ENCODE measurements around the gene TMEM200C. TPM values are rescaled to one million over a fixed set of nuclear protein-coding genes. Genes with fewer than 3 reads are reported as not detected.

Gene TMEM200C
- total and polyA plus RNA-seq, 2 donors (not counting 1 experiment from before 2014, with no cell fraction given) = 0.02 to 0.17 TPM

- no peaks in the 10 kb centered on the region for H3K36me3 ChIP-seq (ENCODE audit: control insufficient read depth, insufficient read depth, low read length)
- no peaks in the 10 kb centered on the region for H4K20me1 ChIP-seq (ENCODE audit: control insufficient read depth, extremely low read depth, insufficient read depth, low read length)
- no peak overlapping the region for H3K27ac ChIP-seq (ENCODE audit: insufficient read depth, low read length)
- no peaks in the 10 kb centered on the region for H3K9me3 ChIP-seq (ENCODE audit: control insufficient read depth, insufficient read depth, low read depth, low read length)
- TF ChIP-seq CTCF (conservative IDR thresholded peaks at IDR 0.05 in 1 of 2, IDR thresholded peaks at IDR 0.05 in 1 of 2; ENCODE audit: low read depth in 1 of 2, low read length in 2 of 2) (no peak), EZH2 (IDR thresholded peaks at IDR 0.05; ENCODE audit: low read length, missing control alignments) (no peak)
- DNase-seq (ENCODE audit: low read depth in 2 of 2) = no peak
- H3K4me1 ChIP-seq (ENCODE audit: control insufficient read depth, extremely low read depth, insufficient read depth, low read length) = no peaks in the 10 kb centered on the region
- no peak overlapping the region for H3K4me2 ChIP-seq (ENCODE audit: extremely low read depth, insufficient read depth, low read length)
- no peak overlapping the region for H3K4me3 ChIP-seq (replicated peaks in 1 of 4; ENCODE audit: control extremely low read depth in 1 of 4, insufficient read depth in 1 of 4, low read depth in 3 of 4, low read length in 4 of 4)
- H3K79me2 ChIP-seq (ENCODE audit: control insufficient read depth, insufficient read depth, low read length) = no peaks in the 10 kb centered on the region
- no peak overlapping the region for H3K9ac ChIP-seq (ENCODE audit: insufficient read depth, low read length)
- no peaks in the 10 kb centered on the region for H3K27me3 ChIP-seq (ENCODE audit: control insufficient read depth, insufficient read depth, low read length)
- H2AFZ ChIP-seq (ENCODE audit: low read length) = no peak overlapping the region
Observed at GRCh38 chr18:5912566-5912965, 17.2 kb upstream of the TMEM200C start.

DNA sequence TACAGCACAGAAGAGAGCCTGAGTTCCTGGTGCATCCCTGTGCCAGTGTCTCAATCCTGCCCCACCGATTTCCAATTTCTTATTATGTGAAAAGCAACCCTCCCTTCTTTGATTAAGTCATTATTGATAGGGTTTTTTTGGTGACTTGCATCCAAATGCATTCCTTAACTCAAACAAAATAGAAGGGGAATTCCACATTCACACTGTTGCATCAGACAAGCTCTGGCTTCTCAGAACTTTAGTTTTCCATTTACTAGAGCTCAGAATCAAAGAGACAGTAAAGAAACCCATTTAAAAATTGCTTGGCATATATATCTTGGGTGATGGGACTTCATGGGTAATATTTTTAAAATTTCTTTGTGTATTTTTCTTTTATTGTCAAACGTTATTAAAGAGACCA, 13.8 kb upstream of the TMEM200C start:
- Histone ChIP-seq H3K4me3 (replicated peaks in 1 of 4; ENCODE audit: control extremely low read depth in 1 of 4, insufficient read depth in 1 of 4, low read depth in 3 of 4, low read length in 4 of 4) (no peak overlapping the region), H3K4me1 (ENCODE audit: control insufficient read depth, extremely low read depth, insufficient read depth, low read length) (no peaks in the 10 kb centered on the region), H3K27ac (ENCODE audit: insufficient read depth, low read length) (no peak overlapping the region), H3K9ac (ENCODE audit: insufficient read depth, low read length) (no peak overlapping the region), H3K4me2 (ENCODE audit: extremely low read depth, insufficient read depth, low read length) (no peak overlapping the region), H4K20me1 (ENCODE audit: control insufficient read depth, extremely low read depth, insufficient read depth, low read length) (no peaks in the 10 kb centered on the region), H3K36me3 (ENCODE audit: control insufficient read depth, insufficient read depth, low read length) (no peaks in the 10 kb centered on the region), H3K27me3 (ENCODE audit: control insufficient read depth, insufficient read depth, low read length) (no peaks in the 10 kb centered on the region), H3K79me2 (ENCODE audit: control insufficient read depth, insufficient read depth, low read length) (no peaks in the 10 kb centered on the region), H3K9me3 (ENCODE audit: control insufficient read depth, insufficient read depth, low read depth, low read length) (no peaks in the 10 kb centered on the region), H2AFZ (ENCODE audit: low read length) (no peak overlapping the region)
- TF ChIP-seq CTCF (conservative IDR thresholded peaks at IDR 0.05 in 1 of 2, IDR thresholded peaks at IDR 0.05 in 1 of 2; ENCODE audit: low read depth in 1 of 2, low read length in 2 of 2) (no peak), EZH2 (IDR thresholded peaks at IDR 0.05; ENCODE audit: low read length, missing control alignments) (no peak)
- DNase-seq (ENCODE audit: low read depth in 2 of 2) = peak; percentile 32 to 33

DNA sequence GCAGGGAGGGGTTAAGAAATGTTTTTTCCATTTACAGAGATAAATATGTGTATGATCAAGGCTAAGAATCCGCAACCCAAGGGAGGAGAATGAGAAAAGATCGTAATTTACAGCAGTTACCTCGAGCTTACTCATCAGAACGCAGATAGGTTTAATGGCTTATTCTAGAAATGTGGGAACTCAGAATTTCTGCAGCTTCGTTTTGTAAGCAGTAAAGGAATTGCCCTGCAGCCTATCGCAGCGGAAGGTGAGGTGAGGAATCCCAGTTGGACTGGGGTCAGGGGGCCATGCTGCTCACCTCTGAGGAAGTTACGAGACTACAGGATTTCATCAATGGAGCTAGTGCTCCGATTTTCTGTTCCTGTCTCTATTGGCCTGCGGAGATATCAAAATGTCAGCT, 8.1 kb upstream of the TMEM200C start:
- no peaks in the 10 kb centered on the region for H3K36me3 ChIP-seq (ENCODE audit: control insufficient read depth, insufficient read depth, low read length)
- H3K27me3 ChIP-seq (ENCODE audit: control insufficient read depth, insufficient read depth, low read length) = peaks cover 3% of the 10 kb centered on the region
- H3K9me3 ChIP-seq (ENCODE audit: control insufficient read depth, insufficient read depth, low read depth, low read length) = no peaks in the 10 kb centered on the region
- DNase-seq (ENCODE audit: low read depth in 2 of 2) = no peak
- no peaks in the 10 kb centered on the region for H3K79me2 ChIP-seq (ENCODE audit: control insufficient read depth, insufficient read depth, low read length)
- H3K27ac ChIP-seq (ENCODE audit: insufficient read depth, low read length) = no peak overlapping the region
- H2AFZ ChIP-seq (ENCODE audit: low read length) = no peak overlapping the region
- no peaks in the 10 kb centered on the region for H3K4me1 ChIP-seq (ENCODE audit: control insufficient read depth, extremely low read depth, insufficient read depth, low read length)
- H4K20me1 ChIP-seq (ENCODE audit: control insufficient read depth, extremely low read depth, insufficient read depth, low read length) = no peaks in the 10 kb centered on the region
- TF ChIP-seq EZH2 (IDR thresholded peaks at IDR 0.05; ENCODE audit: low read length, missing control alignments) = no peak
- TF ChIP-seq CTCF (conservative IDR thresholded peaks at IDR 0.05 in 1 of 2, IDR thresholded peaks at IDR 0.05 in 1 of 2; ENCODE audit: low read depth in 1 of 2, low read length in 2 of 2) = no peak
- H3K4me2 ChIP-seq (ENCODE audit: extremely low read depth, insufficient read depth, low read length) = no peak overlapping the region
- no peak overlapping the region for H3K9ac ChIP-seq (ENCODE audit: insufficient read depth, low read length)
- H3K4me3 ChIP-seq (replicated peaks in 1 of 4; ENCODE audit: control extremely low read depth in 1 of 4, insufficient read depth in 1 of 4, low read depth in 3 of 4, low read length in 4 of 4) = no peak overlapping the region
